Activated effector memory CD4-positive, alpha-beta T cell treated with anti-CD3 and anti-CD28 coated beads, Interleukin-2, amount 50 U/mL, for 16 hours (primary cell): ENCODE measurements around the gene XPOT.
"Not testable (repeated sequence)": the region's sequence is repeated elsewhere in the genome, so short reads cannot be mapped to it uniquely, and the experiment has no call there.

ENCODE experiments used
- DNase-seq: peaks from one replicate; pipeline ENCODE4 v3.0.0-alpha.2; 2020

The XPOT gene, protein sequence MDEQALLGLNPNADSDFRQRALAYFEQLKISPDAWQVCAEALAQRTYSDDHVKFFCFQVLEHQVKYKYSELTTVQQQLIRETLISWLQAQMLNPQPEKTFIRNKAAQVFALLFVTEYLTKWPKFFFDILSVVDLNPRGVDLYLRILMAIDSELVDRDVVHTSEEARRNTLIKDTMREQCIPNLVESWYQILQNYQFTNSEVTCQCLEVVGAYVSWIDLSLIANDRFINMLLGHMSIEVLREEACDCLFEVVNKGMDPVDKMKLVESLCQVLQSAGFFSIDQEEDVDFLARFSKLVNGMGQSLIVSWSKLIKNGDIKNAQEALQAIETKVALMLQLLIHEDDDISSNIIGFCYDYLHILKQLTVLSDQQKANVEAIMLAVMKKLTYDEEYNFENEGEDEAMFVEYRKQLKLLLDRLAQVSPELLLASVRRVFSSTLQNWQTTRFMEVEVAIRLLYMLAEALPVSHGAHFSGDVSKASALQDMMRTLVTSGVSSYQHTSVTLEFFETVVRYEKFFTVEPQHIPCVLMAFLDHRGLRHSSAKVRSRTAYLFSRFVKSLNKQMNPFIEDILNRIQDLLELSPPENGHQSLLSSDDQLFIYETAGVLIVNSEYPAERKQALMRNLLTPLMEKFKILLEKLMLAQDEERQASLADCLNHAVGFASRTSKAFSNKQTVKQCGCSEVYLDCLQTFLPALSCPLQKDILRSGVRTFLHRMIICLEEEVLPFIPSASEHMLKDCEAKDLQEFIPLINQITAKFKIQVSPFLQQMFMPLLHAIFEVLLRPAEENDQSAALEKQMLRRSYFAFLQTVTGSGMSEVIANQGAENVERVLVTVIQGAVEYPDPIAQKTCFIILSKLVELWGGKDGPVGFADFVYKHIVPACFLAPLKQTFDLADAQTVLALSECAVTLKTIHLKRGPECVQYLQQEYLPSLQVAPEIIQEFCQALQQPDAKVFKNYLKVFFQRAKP

GRCh38 chr12:64403707-64404469, at the start of gene XPOT:
XPOT (plus strand) TSS chr12:64404392; CDS start chr12:64410036, 5,644 bp downstream.
- DNase-seq, result peak; percentile 97

GRCh38 chr12:64356209-64356608, 48.0 kb upstream of the XPOT start:
- not testable (repeated sequence) for DNase-seq

- not testable (repeated sequence) for DNase-seq
These were observed 43.0 kb upstream of the XPOT start for GRCh38 chr12:64361173-64361572.

- no peak for DNase-seq
These were observed 41.4 kb upstream of the XPOT start for GRCh38 chr12:64362721-64363305.

DNA sequence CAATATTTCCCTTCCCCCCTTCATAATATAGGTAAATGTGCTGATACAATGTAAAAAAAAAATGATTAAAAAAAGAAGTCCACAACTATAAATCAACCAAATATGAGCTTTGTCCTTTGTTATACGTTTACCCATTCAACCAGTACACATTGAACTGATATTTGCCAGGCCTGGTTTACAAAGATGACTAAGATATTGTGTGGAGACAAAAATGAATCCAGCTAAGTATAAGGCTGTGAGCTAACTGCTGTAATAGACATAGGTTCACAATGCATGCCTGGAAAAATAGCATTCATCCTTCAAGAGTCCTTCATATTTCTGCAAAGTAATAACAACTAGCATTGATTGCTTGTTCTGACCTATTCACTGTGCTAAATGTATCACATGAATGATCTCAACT, 20.5 kb upstream of the XPOT start:
- DNase-seq, result no peak

DNA sequence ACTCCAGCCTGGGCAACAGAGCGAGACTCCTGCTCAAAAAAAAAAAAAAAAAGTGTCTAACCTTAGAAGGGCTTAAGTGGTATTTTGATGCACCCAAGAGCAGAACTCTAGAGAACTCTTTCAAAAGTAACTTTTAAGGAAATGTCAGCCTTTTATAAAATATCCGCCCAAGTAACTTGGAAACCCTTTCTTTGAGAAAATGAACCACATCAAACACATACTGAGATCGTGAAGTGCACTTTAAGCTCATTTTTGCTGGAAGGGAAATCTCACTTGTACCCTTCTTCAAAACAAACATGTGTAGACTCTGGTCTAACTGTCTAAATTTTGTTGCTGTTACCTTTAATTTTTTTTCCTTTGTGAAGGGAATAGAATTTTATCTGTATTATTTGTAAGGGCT, 19.2 kb upstream of the XPOT start:
- no peak for DNase-seq

DNA sequence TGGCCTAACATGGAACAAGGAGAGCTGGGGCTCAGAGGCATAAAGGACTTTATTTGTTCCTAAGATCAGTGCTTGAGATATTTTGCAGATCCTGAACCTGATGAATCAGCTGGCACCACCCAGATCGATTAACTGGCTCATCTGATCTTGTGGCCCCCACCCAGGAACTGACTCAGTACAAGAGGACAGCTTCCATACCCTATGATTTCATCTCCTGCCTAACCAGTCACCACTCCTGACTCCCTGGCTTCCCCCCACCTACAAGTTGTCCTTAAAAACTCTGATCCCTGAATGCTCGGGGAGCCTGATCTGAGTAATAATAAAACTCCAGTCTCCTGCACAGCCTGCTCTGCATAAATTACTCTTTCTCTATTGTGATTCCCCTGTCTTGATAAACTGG, 18.7 kb upstream of the XPOT start:
- peak; percentile 65 for DNase-seq

GRCh38 chr12:64387197-64387816, 16.9 kb upstream of the XPOT start:
- no peak for DNase-seq

- DNase-seq, result no peak
These were observed 15.0 kb upstream of the XPOT start for GRCh38 chr12:64389154-64389553.

GRCh38 chr12:64390275-64390851, 13.8 kb upstream of the XPOT start, which contains the start of gene C12orf56:
C12orf56 (minus strand) TSS chr12:64390758; CDS start chr12:64390565, 193 bp downstream.
- DNase-seq, result no peak

- no peak for DNase-seq
These were observed 12.0 kb upstream of the XPOT start for GRCh38 chr12:64392221-64392620.

DNA sequence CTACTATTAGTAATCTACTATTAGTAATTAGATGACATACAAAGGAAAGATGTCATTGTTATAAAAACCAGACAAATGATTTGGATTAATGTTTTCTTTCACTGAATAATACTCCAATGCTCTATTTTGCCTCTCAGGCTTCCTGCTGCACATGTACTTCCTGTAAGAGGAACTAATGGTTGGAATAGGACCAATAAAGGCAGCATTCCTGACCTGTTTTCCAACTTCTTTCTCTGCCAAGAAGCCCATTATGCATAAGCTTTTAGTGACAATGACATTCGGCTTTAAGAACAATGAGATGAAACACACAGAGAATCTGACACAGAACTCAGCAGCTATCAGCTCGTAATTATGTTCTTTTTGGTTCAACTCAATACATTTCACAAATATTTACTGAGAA, 8.5 kb upstream of the XPOT start:
- no peak for DNase-seq

DNA sequence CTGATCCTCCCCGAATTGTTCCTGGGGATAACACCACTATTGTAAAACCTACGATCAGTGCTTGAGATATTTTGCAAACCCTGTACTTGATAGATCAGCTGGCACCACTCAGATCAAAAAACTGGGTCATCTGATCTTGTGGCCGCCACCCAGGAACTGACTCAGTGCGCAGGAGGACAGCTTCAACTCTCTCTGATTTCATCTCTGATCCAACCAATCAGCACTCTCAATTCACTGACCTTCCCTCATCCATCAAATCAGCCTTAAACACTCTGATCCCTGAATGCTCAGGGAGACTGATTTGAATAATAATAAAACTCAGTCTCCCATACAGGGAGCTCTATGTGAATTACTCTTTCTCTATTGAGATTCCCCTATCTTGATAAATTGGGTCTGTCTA, 4.2 kb upstream of the XPOT start:
- peak; percentile 71 for DNase-seq

GRCh38 chr12:64402181-64402580, 2.0 kb upstream of the XPOT start:
- DNase-seq, result no peak

GRCh38 chr12:64404470-64405256, 471 bp downstream of the XPOT start:
- peak; percentile 88 for DNase-seq

GRCh38 chr12:64407342-64408223, 3.4 kb downstream of the XPOT start:
- no peak for DNase-seq

DNA sequence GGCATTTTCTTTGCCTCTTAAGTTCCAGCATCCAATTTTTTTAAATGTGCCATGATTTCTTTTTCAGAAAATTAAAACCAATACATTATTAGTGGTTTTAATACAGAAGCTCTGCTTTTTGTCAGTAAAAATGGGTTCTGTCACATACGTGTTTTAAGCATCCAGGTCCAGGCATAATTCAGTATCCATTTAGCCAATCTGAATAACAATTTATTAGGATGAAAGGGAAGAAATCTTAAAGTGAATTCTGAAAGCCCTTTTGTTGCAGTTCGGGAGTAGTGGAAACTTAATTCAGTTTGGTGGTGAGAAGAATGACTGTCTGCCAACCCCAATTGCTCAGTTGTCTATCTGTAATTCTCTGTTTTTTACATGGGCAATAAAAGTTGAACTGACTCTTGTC, 7.2 kb downstream of the XPOT start:
- DNase-seq, result no peak

DNA sequence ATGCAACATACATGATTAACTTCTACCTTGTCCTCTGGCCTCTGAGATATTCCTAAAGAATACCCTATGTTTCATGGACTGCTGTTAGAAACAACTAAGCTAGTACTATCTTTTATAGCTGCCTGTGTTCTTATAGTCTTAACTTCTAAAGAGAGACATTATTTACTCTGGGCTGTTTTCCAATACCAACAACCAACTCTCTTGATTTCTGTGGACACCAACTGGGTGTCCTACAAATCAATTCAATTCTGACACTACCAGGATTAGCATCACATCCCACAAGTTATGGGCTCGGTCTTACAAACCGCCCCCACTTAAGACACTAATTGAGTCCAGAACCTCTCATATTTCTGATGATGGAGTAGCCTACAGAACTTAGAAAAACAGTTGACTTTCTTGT, 8.3 kb downstream of the XPOT start:
- no peak for DNase-seq

DNA sequence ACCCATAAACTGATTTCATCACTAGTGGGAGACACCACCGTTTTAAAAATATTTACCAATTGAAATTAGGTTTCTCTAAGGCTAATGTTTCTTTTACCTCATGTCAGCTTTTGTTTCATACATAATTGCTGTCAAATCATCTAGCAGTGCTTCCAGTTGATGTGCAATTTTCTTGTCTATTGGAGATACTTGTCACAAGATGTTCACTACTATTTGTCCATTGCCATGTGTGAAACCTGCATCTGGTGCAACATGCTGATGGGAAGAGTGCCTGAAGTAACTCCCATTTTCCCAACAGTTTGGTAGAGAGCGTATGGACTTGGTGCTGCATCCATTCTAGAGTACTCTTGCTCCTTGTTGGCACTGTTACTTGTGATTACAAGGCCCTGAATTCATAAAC, 9.7 kb downstream of the XPOT start:
- DNase-seq, result no peak

DNA sequence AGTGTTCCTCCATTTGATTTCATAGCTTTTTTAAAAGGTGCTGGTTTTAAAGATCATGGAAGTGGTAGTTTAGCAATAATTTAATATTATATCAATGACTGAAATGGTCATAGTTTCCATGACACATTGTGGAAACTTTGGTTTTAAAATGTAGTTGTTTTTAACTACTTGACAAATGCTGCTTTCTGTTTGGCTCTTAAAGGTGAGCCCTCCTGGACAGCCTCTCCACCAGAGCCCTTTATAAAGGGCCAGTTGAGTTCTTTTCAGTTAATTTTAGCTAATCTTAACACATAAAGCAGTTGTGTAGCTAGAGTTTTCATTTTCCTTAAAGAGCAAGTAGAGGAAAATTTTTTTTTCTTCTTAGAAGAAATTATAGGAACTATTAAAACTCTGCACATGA, 14.0 kb downstream of the XPOT start:
- no peak for DNase-seq
